Ishikawa (cell line): ENCODE results near the gene CRACR2B.

Experiments
- CEBPB ChIP-seq: IDR thresholded peaks from 2 replicates; pipeline ENCODE4 v1.6.1; 2012
- CREB1 ChIP-seq: IDR thresholded peaks from 2 replicates; pipeline ENCODE4 v1.6.1; 2012; ENCODE audit warnings: low read depth
- EGR1 ChIP-seq: IDR thresholded peaks from 2 replicates; pipeline ENCODE4 v1.6.1; 2012
- EP300 ChIP-seq: IDR thresholded peaks from 2 replicates; pipeline ENCODE4 v1.6.1; 2012; ENCODE audit warnings: borderline replicate concordance
- FOXM1 ChIP-seq: IDR thresholded peaks from 2 replicates; pipeline ENCODE4 v1.6.1; 2012; ENCODE audit warnings: low read depth, borderline replicate concordance
- MAX ChIP-seq: IDR thresholded peaks from 2 replicates; pipeline ENCODE4 v1.6.1; 2012
- NFIC ChIP-seq: IDR thresholded peaks from 2 replicates; pipeline ENCODE4 v1.6.1; 2012
- RAD21 ChIP-seq: IDR thresholded peaks from 2 replicates; pipeline ENCODE4 v1.6.1; 2012; ENCODE audit warnings: low read depth
- REST ChIP-seq: IDR thresholded peaks from 2 replicates; pipeline ENCODE4 v1.6.1; 2012; ENCODE audit warnings: low read depth, mild to moderate bottlenecking
- TAF1 ChIP-seq: IDR thresholded peaks from 2 replicates; pipeline ENCODE4 v1.6.1; 2012; ENCODE audit warnings: low read depth, mild to moderate bottlenecking
- TCF12 ChIP-seq: IDR thresholded peaks from 2 replicates; pipeline ENCODE4 v1.6.1; 2012; ENCODE audit warnings: low read depth
- TEAD4 ChIP-seq: IDR thresholded peaks from 2 replicates; pipeline ENCODE4 v1.6.1; 2012
- USF1 ChIP-seq: IDR thresholded peaks from 2 replicates; pipeline ENCODE4 v1.6.1; 2012
- YY1 ChIP-seq: IDR thresholded peaks from 2 replicates; pipeline ENCODE4 v1.6.1; 2012; ENCODE audit warnings: low read depth
- ZBTB7A ChIP-seq: IDR thresholded peaks from 2 replicates; pipeline ENCODE4 v1.6.1; 2012; ENCODE audit warnings: low read depth

The CRACR2B gene

GRCh38 chr11:802018-802617, 25.6 kb upstream of the CRACR2B start:
- TF ChIP-seq YY1 (no peak), FOXM1 (no peak), MAX (no peak), ZBTB7A (no peak), EGR1 (no peak), TCF12 (no peak), CREB1 (no peak), REST (no peak), CEBPB (no peak), EP300 (no peak), NFIC (no peak), RAD21 (no peak), TAF1 (no peak)

- TF ChIP-seq NFIC = no peak
- TF ChIP-seq FOXM1 = no peak
- TF ChIP-seq EP300 = no peak
- no peak for TF ChIP-seq YY1
- no peak for TF ChIP-seq CREB1
- no peak for TF ChIP-seq USF1
- TF ChIP-seq MAX = no peak
These were observed 24.8 kb upstream of the CRACR2B start for GRCh38 chr11:802693-803466.

GRCh38 chr11:803467-803742, 24.3 kb upstream of the CRACR2B start:
- no peak for TF ChIP-seq FOXM1
- no peak for TF ChIP-seq REST
- no peak for TF ChIP-seq TEAD4
- no peak for TF ChIP-seq ZBTB7A
- no peak for TF ChIP-seq TAF1
- no peak for TF ChIP-seq MAX
- TF ChIP-seq CEBPB = no peak
- TF ChIP-seq NFIC = no peak
- TF ChIP-seq CREB1 = no peak
- no peak for TF ChIP-seq EGR1
- TF ChIP-seq EP300 = no peak
- no peak for TF ChIP-seq YY1

GRCh38 chr11:803770-804598, 23.7 kb upstream of the CRACR2B start:
- TF ChIP-seq FOXM1 = no peak

- no peak for TF ChIP-seq FOXM1
- no peak for TF ChIP-seq TAF1
- no peak for TF ChIP-seq YY1
- no peak for TF ChIP-seq MAX
- TF ChIP-seq TEAD4 = no peak
- TF ChIP-seq ZBTB7A = no peak
- no peak for TF ChIP-seq NFIC
- no peak for TF ChIP-seq CREB1
- TF ChIP-seq EP300 = no peak
These were observed 23.1 kb upstream of the CRACR2B start for GRCh38 chr11:804599-804964.
